NCI-H345 treated with DMSO at 0.1 percent for 48 hours (cell line): ENCODE data around the gene ADARB2.

Experiments
- DNase-seq: peaks from one replicate; lab custom pipeline; 2025; ENCODE audit not compliant: unreplicated experiment; lab: John Stamatoyannopoulos, UW

ADARB2 gene

GRCh38 chr10:1531883-1532597, 205.3 kb downstream of the ADARB2 start:
- DNase-seq: no peak

GRCh38 chr10:1530871-1531517, 206.3 kb downstream of the ADARB2 start:
- no peak for DNase-seq

GRCh38 chr10:1529806-1530413, 207.4 kb downstream of the ADARB2 start:
- DNase-seq: no peak

DNA sequence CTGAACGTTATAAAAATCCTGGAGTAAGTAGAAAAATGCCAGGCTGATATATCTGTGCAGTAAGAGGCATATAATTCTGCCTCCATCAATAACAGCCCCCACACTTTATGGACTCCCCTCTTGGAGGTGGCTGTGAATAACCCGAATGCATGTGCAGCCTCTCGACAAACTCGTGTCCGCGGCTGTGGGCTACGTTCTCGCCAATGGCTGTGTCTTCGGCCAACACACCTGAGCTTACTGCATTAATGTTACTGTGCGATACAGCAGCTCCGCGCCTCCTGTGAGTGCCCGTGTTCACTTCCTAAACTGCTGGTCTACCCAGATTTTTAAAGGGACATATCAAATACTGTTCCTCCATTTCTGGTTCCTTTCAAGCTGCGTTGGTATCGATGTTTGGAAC, 209.4 kb downstream of the ADARB2 start:
- no peak for DNase-seq

GRCh38 chr10:1526436-1527055, 210.8 kb downstream of the ADARB2 start:
- DNase-seq: no peak

- DNase-seq: no peak
Observed at GRCh38 chr10:1525354-1526162, 211.8 kb downstream of the ADARB2 start.

- no peak for DNase-seq
Observed at GRCh38 chr10:1524540-1524939, 212.8 kb downstream of the ADARB2 start.

DNA sequence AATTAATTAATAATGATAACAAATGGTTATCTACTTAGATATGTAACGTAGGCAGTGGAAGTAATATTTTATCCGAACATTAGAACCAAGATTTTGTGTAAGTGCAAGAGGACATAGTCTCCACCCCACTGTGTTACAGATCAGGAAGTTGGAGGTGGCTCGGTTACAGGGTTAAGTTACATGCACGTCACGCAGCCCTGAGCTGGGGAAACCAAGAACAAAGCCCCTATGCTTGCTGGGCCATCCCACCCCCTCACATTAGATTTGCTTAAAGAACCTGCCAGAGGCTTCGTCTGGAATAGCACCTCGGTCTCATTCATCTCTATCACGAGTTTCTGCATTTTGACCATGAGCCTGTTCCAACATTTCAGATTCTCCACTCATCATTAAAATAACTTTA, 214.1 kb downstream of the ADARB2 start:
- no peak for DNase-seq

GRCh38 chr10:1522237-1522636, 215.1 kb downstream of the ADARB2 start:
- no peak for DNase-seq

GRCh38 chr10:1521741-1522140, 215.6 kb downstream of the ADARB2 start:
- DNase-seq: no peak

DNA sequence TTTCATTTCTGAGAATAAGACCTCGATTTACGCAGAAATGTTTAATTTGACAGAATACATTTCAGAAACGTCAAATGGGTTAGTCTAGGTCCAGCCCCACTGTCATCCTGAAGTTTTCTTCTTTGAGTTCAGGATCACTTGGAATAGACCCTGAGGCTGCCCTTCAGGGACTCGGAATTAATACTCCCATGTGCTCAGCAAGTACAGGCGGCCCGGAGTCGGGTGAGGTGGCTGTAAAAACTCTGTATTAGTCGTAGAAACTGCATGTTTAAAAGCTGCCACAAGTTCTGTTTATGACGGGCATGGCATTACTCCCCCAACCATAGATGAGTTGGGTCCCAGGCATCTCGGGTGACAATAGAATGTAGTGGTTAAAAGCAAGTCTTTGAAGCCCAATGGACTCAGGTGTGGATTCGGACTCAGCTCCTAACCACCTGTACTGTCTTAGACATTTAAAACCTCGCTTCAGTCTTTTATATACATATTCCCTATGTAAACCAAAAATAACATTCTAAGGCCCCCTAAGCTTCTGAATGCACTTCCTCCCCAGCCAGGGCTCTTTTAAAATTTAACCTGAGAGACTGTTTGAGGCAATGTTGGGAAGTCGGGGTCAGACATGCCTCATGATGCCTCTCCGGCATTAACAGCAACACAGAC, 216.3 kb downstream of the ADARB2 start:
- no peak for DNase-seq

GRCh38 chr10:1519391-1519790, 217.9 kb downstream of the ADARB2 start:
- DNase-seq: no peak

DNA sequence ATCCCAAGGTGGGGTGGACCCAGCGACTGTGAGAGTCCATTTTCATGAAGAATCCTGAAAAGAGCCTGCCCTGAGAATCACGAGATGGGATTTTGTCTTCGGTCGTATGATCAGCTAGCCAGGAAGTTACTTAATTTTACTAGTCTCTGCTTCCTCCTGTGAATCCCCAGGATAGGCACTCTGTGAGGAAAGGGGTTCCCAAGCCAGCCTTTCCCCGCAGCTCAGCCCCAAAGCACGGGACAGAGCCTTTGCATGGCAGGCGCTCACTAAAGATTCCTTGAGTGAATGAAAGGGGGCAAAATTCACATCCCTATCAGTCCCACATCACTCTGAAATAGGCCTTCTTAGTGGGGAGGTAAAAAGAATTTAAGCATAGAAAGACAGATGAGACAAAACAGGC, 219.6 kb downstream of the ADARB2 start:
- DNase-seq: no peak

DNA sequence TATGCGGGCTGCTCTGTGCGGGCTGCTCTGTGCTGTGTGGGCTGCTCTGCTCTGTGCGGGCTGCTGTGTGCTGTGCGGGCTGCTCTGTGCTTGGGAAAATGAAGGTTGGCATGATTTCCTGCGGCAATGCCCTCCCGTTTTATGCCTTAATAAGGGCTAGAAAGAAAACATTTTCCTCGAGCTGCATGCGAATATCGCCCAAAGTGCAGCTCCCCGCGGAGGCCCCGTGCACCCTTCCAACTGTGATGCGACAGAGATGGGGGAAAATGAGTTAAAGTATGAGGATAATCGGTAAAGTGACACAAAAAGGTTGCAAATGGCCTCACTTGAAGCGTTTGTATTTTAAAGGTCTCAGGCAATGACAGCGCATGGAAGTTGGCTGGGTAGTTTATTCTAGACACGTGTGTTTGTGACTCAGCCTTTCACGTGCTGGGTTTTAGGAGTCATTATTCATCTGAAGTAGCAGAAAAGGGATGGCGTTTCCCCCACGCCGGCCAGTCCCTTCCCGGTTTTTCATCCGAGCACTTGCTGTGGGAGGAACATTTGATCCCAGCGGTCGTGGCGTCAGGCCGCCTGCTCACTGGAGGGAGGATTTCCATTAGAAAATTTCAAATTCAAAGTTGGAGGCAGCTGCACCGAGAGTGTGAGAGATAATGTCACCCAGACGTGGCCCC, 220.7 kb downstream of the ADARB2 start:
- no peak for DNase-seq

GRCh38 chr10:1515780-1516491, 221.4 kb downstream of the ADARB2 start:
- no peak for DNase-seq

DNA sequence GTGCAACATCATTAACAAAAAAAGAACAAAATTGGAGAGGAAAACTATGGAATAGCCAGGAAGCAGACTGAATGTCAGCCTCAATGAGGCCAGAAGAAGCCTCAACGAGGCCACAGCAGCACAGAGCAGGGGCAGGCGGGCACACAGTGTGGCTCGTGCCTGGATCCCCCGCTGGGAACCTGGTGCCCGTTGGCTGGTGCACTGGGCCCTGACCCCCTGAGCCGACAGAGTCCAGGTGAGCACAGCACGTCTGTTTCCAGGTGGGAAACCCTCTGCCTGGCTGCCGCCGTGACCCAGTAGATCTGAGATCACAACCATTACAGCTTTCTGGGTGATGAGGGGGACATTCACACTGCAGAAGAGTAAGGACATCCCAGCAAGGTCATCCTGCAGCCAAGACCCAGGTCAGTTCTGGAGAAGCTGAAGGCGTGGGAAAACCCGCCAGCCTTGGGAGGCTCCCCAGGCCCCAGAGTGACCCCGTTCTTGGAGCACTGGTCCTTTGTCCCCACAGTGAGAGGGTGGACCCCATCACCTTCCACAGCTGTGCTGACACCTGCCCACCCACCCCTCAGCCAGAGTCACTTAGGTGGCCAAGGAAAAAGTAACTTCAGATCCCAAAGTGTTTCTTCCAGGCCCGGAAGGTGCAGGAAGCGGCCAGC, 222.1 kb downstream of the ADARB2 start:
- DNase-seq: no peak

GRCh38 chr10:1514681-1515080, 222.6 kb downstream of the ADARB2 start:
- no peak for DNase-seq

DNA sequence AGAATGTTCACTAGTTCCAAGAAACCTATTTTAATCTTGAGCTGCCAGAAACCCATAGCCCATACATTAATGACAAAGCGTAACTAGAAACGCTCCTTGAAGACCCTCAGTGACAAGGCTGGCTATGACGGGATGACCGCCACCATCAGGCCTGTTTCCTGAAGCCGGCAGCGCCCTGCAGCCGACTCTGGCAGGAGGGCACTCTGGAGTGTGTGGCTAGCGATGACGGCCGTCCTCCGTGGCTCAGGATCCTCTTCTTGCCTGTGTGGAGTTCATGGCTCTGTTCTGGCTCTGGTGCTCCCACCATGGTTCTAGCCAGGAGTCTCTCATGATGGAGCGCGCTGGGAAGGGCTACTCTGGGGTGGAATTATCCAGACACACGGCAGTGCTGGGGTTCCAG, 224.1 kb downstream of the ADARB2 start:
- DNase-seq: no peak

DNA sequence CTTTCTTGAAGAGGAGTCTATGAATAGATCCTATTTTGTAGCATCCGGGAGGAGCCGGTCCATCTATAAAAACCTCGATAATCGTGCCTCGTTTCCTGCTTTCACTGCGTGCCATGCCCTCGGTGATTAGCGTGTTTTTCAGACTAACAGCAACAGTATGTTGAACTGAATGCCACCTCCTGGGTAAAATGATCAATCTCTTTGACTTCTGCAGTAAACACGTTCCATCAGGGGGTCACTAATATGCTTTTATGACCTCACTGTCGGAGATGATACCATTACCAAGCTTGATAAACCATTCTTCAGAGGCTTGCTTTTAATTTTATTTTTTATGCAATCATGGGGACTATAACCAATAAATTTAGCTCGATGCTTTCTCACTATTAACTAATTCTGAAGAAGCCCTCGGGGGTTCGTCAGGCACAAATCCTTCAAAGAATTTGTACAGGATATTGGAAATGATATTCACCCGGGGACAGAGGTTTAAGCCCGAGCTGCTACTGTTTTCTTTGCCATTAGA, 228.3 kb downstream of the ADARB2 start:
- no peak for DNase-seq
